NCI-H1105 treated with DMSO at 0.1 percent for 48 hours (cell line): Measurements from ENCODE around the gene SMIM23.

Experiments used
- DNase-seq: peaks from one replicate; lab custom pipeline; 2025; lab: John Stamatoyannopoulos, UW

Gene SMIM23

GRCh38 chr5:171816666-171817065, 31.0 kb downstream of the SMIM23 start:
- DNase-seq: no peak

GRCh38 chr5:171820561-171820960, 34.9 kb downstream of the SMIM23 start:
- DNase-seq: no peak

GRCh38 chr5:171821286-171821685, 35.7 kb downstream of the SMIM23 start:
- DNase-seq: no peak

- no peak for DNase-seq
Observed at GRCh38 chr5:171823269-171823668, 37.7 kb downstream of the SMIM23 start.

- no peak for DNase-seq
Observed at GRCh38 chr5:171825051-171825450, 39.4 kb downstream of the SMIM23 start.

GRCh38 chr5:171826132-171826531, 40.5 kb downstream of the SMIM23 start:
- DNase-seq: no peak

GRCh38 chr5:171827162-171827561, 41.5 kb downstream of the SMIM23 start:
- DNase-seq: no peak

GRCh38 chr5:171830686-171831085, 45.1 kb downstream of the SMIM23 start:
- no peak for DNase-seq

- no peak for DNase-seq
Observed at GRCh38 chr5:171832775-171833174, 47.2 kb downstream of the SMIM23 start.

GRCh38 chr5:171834461-171834860, 48.8 kb downstream of the SMIM23 start:
- DNase-seq: no peak

GRCh38 chr5:171835066-171835465, 49.4 kb downstream of the SMIM23 start:
- no peak for DNase-seq

GRCh38 chr5:171837522-171837921, 51.9 kb downstream of the SMIM23 start:
- DNase-seq: no peak

GRCh38 chr5:171838066-171838465, 52.4 kb downstream of the SMIM23 start:
- DNase-seq: no peak

GRCh38 chr5:171839112-171839511, 53.5 kb downstream of the SMIM23 start:
- DNase-seq: no peak

GRCh38 chr5:171840066-171840465, 54.4 kb downstream of the SMIM23 start:
- DNase-seq: peak; percentile 4
